ENCODE measurements around the gene RPUSD4.

DNA sequence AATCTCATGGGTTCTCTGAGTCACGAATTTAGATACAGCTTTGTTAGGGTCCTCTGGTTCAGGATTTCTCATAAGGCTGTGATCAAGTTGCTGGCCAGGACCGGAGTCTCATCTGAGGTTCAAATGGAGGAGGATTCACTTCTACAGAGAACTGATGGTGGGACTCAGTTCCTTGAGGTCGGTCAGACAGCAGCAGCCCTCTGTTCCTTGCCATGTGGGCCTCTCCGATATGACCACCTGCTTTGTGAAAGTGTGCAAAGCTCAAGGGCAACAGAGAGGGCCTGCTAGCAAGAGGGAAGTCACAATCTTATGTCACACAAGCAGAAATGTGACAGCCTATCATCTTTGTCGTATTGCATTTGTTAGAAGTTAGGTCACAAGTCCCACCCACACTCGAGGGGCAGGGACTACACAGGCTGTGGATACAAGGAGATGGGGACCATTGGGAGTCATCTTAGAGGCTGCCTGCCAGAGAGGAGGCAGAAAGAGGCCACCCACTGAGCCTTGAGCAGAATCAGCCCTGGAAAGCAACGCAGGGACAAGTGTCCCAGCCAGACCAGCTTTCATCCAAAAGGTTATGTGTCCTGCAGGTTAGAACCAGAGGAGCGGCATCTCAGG is 34.5 kb downstream of the RPUSD4 start:
- TF ChIP-seq, protein P1, sequence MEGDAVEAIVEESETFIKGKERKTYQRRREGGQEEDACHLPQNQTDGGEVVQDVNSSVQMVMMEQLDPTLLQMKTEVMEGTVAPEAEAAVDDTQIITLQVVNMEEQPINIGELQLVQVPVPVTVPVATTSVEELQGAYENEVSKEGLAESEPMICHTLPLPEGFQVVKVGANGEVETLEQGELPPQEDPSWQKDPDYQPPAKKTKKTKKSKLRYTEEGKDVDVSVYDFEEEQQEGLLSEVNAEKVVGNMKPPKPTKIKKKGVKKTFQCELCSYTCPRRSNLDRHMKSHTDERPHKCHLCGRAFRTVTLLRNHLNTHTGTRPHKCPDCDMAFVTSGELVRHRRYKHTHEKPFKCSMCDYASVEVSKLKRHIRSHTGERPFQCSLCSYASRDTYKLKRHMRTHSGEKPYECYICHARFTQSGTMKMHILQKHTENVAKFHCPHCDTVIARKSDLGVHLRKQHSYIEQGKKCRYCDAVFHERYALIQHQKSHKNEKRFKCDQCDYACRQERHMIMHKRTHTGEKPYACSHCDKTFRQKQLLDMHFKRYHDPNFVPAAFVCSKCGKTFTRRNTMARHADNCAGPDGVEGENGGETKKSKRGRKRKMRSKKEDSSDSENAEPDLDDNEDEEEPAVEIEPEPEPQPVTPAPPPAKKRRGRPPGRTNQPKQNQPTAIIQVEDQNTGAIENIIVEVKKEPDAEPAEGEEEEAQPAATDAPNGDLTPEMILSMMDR (IDR thresholded peaks at IDR 0.05) = no peak
- no peak for TF ChIP-seq POLR2A (IDR thresholded peaks at IDR 0.05)
